IPS-20b (cell line): Measurements from ENCODE around the gene ABHD11.
"Not testable (repeated sequence)": the region's sequence is repeated elsewhere in the genome, so short reads cannot be mapped to it uniquely, and the experiment has no call there.

Experiments
- H3K27ac ChIP-seq: one replicate; pipeline ENCODE4 v1.5.1; 2013; ENCODE audit warnings: low read length
- H3K27me3 ChIP-seq: 2 replicates; pipeline ENCODE4 v1.6.1; 2013; ENCODE audit warnings: mild to moderate bottlenecking, low read length, inconsistent platforms; ENCODE audit not compliant: insufficient read depth
- H3K36me3 ChIP-seq: 2 replicates; pipeline ENCODE4 v1.6.1; 2013; ENCODE audit warnings: low read depth, mild to moderate bottlenecking, inconsistent platforms, low read length, moderate library complexity; ENCODE audit not compliant: insufficient read depth
- H3K4me1 ChIP-seq: 2 replicates; pipeline ENCODE4 v1.6.1; 2013; ENCODE audit warnings: mild to moderate bottlenecking, control low read depth, inconsistent platforms, low read length, moderate library complexity; ENCODE audit not compliant: insufficient read depth
- H3K4me3 ChIP-seq: 2 replicates; pipeline ENCODE4 v1.5.1; 2013; ENCODE audit warnings: mild to moderate bottlenecking, low read length, inconsistent platforms
- H3K9ac ChIP-seq: 2 replicates; pipeline ENCODE4 v1.6.1; 2013; ENCODE audit warnings: low read depth, mild to moderate bottlenecking, inconsistent platforms, low read length, moderate library complexity
- H3K9me3 ChIP-seq: 2 replicates; pipeline ENCODE4 v1.6.1; 2013; ENCODE audit warnings: mild to moderate bottlenecking, low read depth, low read length, inconsistent platforms; ENCODE audit not compliant: insufficient read depth

ABHD11 gene

GRCh38 chr7:73717025-73717807 lies 21.4 kb downstream of the ABHD11 start:
- no peak overlapping the region for H3K4me3 ChIP-seq

GRCh38 chr7:73716318-73716890 lies 22.2 kb downstream of the ABHD11 start:
- H3K9ac ChIP-seq: no peak overlapping the region
- no peaks in the 10 kb centered on the region for H3K9me3 ChIP-seq
- H3K4me1 ChIP-seq: no peaks in the 10 kb centered on the region
- no peak overlapping the region for H3K27ac ChIP-seq
- H3K4me3 ChIP-seq: no peak overlapping the region
- no peaks in the 10 kb centered on the region for H3K36me3 ChIP-seq
- H3K27me3 ChIP-seq: peaks cover 25% of the 10 kb centered on the region

More at GRCh38 chr7:73717025-73717807, 21.4 kb downstream of the ABHD11 start:
- no peaks in the 10 kb centered on the region for H3K9me3 ChIP-seq
- H3K4me1 ChIP-seq: no peaks in the 10 kb centered on the region
- H3K27me3 ChIP-seq: peaks cover 25% of the 10 kb centered on the region
- H3K36me3 ChIP-seq: no peaks in the 10 kb centered on the region
- no peak overlapping the region for H3K27ac ChIP-seq
- H3K9ac ChIP-seq: no peak overlapping the region

GRCh38 chr7:73715648-73716317 lies 22.8 kb downstream of the ABHD11 start:
- peaks cover 25% of the 10 kb centered on the region for H3K27me3 ChIP-seq
- no peaks in the 10 kb centered on the region for H3K4me1 ChIP-seq
- no peak overlapping the region for H3K4me3 ChIP-seq
- no peaks in the 10 kb centered on the region for H3K36me3 ChIP-seq
- H3K9me3 ChIP-seq: no peaks in the 10 kb centered on the region
- no peak overlapping the region for H3K9ac ChIP-seq
- no peak overlapping the region for H3K27ac ChIP-seq

- H3K27me3 ChIP-seq, H3K9me3 ChIP-seq, H3K4me1 ChIP-seq, H3K4me3 ChIP-seq, H3K27ac ChIP-seq, H3K9ac ChIP-seq, H3K36me3 ChIP-seq: not testable (repeated sequence)
Measured at GRCh38 chr7:73713319-73713718, 25.3 kb downstream of the ABHD11 start.

GRCh38 chr7:73712773-73713172 lies 25.8 kb downstream of the ABHD11 start:
- Histone ChIP-seq H3K4me1 (no peaks in the 10 kb centered on the region), H3K9me3 (no peaks in the 10 kb centered on the region), H3K4me3 (no peak overlapping the region), H3K27ac (no peak overlapping the region), H3K9ac (no peak overlapping the region), H3K27me3 (peaks cover 2% of the 10 kb centered on the region), H3K36me3 (no peaks in the 10 kb centered on the region)

- Histone ChIP-seq H3K9me3 (no peaks in the 10 kb centered on the region), H3K27me3 (no peaks in the 10 kb centered on the region), H3K9ac (no peak overlapping the region), H3K36me3 (no peaks in the 10 kb centered on the region), H3K4me1 (no peaks in the 10 kb centered on the region; the same call in 1 of the 2 replicates), H3K4me3 (no peak overlapping the region), H3K27ac (no peak overlapping the region)
Measured at GRCh38 chr7:73708961-73709549, 29.5 kb downstream of the ABHD11 start.

GRCh38 chr7:73707045-73707631 lies 31.5 kb downstream of the ABHD11 start:
- no peaks in the 10 kb centered on the region for H3K9me3 ChIP-seq
- H3K36me3 ChIP-seq: no peaks in the 10 kb centered on the region
- H3K27ac ChIP-seq: no peak overlapping the region
- H3K4me3 ChIP-seq: no peak overlapping the region
- H3K4me1 ChIP-seq: peaks cover 7% of the 10 kb centered on the region; the same call in 1 of the 2 replicates
- H3K9ac ChIP-seq: no peak overlapping the region
- H3K27me3 ChIP-seq: no peaks in the 10 kb centered on the region

- peaks cover 7% of the 10 kb centered on the region; the same call in 1 of the 2 replicates for H3K4me1 ChIP-seq
- H3K27ac ChIP-seq: no peak overlapping the region
- no peak overlapping the region for H3K9ac ChIP-seq
Measured at GRCh38 chr7:73706126-73707044, 32.2 kb downstream of the ABHD11 start.

GRCh38 chr7:73705551-73705920 lies 33.1 kb downstream of the ABHD11 start:
- Histone ChIP-seq H3K27me3 (no peaks in the 10 kb centered on the region), H3K9ac (no peak overlapping the region), H3K9me3 (no peaks in the 10 kb centered on the region), H3K4me1 (peaks cover 7% of the 10 kb centered on the region; the same call in 1 of the 2 replicates), H3K36me3 (no peaks in the 10 kb centered on the region), H3K4me3 (no peak overlapping the region), H3K27ac (no peak overlapping the region)

More at GRCh38 chr7:73706126-73707044, 32.2 kb downstream of the ABHD11 start:
- Histone ChIP-seq H3K27me3 (no peaks in the 10 kb centered on the region), H3K9me3 (no peaks in the 10 kb centered on the region), H3K36me3 (no peaks in the 10 kb centered on the region), H3K4me3 (no peak overlapping the region)

- no peak overlapping the region for H3K4me3 ChIP-seq
- no peaks in the 10 kb centered on the region for H3K9me3 ChIP-seq
- peaks cover 7% of the 10 kb centered on the region; the same call in 1 of the 2 replicates for H3K4me1 ChIP-seq
- no peaks in the 10 kb centered on the region for H3K27me3 ChIP-seq
- H3K9ac ChIP-seq: no peak overlapping the region
- no peak overlapping the region for H3K27ac ChIP-seq
- H3K36me3 ChIP-seq: peaks cover 2% of the 10 kb centered on the region; the same call in 1 of the 2 replicates
Measured at GRCh38 chr7:73704640-73705550, 33.7 kb downstream of the ABHD11 start.
